HCT116 (cell line): ENCODE data around the gene SLC1A1. TPM values are rescaled to one million over a fixed set of nuclear protein-coding genes. Genes with fewer than 3 reads are reported as not detected.
A peak's percentile ranks its signal among the peaks of the same experiment; 100 is the strongest.

Experiments used
- ATAC-seq: fragments of 200-7000 bp; cut with Tn5 transposase; 2 replicates; pipeline ENCODE4 v1.9.1; 2020; ENCODE audit warnings: mild to moderate bottlenecking, moderate library complexity
- BruUV-seq: library from RNA; stranded (reverse); fragments of 400-500 nt; replicated peaks from 2 replicates; lab custom pipeline; 2021; lab: Mats Ljungman, UMichigan
- CTCF ChIA-PET: fragments of 300-600 bp; sonication (Branson Sonifier 250); formaldehyde crosslinking; loops from one replicate; lab custom pipeline; 2021; ENCODE audit warnings: antibody characterized with exemption; lab: Charles Lee
- POLR2A ChIA-PET: fragments of 300-600, 350-600 bp; sonication (Branson Sonifier 250); formaldehyde crosslinking; loops from one replicate; lab custom pipeline; 2021; ENCODE audit warnings: antibody characterized with exemption; lab: Charles Lee
- RAD21 ChIA-PET, 2 experiments: fragments of 300-600 bp; sonication (Branson Sonifier 250); formaldehyde crosslinking; loops; one replicate each; lab custom pipeline; 2023; ENCODE audit warnings: low total read pairs in 2 of 2; ENCODE audit not compliant: uncharacterized antibody in 2 of 2, unreplicated experiment in 2 of 2, low non-redundant PET in 1 of 2; lab: Charles Lee
- DNase-seq: peaks from one replicate; pipeline ENCODE4 v3.0.0-alpha.2; 2010; ENCODE audit warnings: low read depth, low spot score
- H2AFZ ChIP-seq: fragments of 200-600 bp; shearing (Covaris generic), sonication (generic); 2 replicates; pipeline ENCODE4 v1.6.1; 2017; ENCODE audit warnings: low read depth, mixed run types, mixed read lengths, antibody characterized with exemption, low read length; ENCODE audit not compliant: poor library complexity, severe bottlenecking
- H3K27ac ChIP-seq: 2 replicates; pipeline ENCODE4 v1.5.1; 2012; ENCODE audit warnings: low read depth, low read length
- H3K27me3 ChIP-seq: fragments of 200-600 bp; sonication (generic); 2 replicates; pipeline ENCODE4 v1.6.1; 2016; ENCODE audit warnings: mixed run types, low read length, mixed read lengths; ENCODE audit not compliant: insufficient read depth
- H3K36me3 ChIP-seq, 2 experiments: fragments of 200-500 bp in 1 of 2; fragments of 200-600 bp in 1 of 2; sonication (Bioruptor generic) in 1 of 2; sonication (generic) in 1 of 2; 2 replicates each; pipeline versions ENCODE4 v1.5.1 to v1.6.1; 2014 to 2016; ENCODE audit warnings: low read length in 2 of 2, inconsistent platforms in 1 of 2, mixed read lengths in 1 of 2, mixed run types in 1 of 2; ENCODE audit not compliant: insufficient read depth in 2 of 2, control insufficient read depth in 1 of 2
- H3K4me1 ChIP-seq, 2 experiments: fragments of 200-600 bp in 1 of 2; sonication (generic) in 1 of 2; 2 replicates each; pipeline versions ENCODE4 v1.5.1 to v1.6.1; 2012 to 2017; ENCODE audit warnings: low read length in 2 of 2, inconsistent platforms in 1 of 2, mild to moderate bottlenecking in 1 of 2, mixed read lengths in 1 of 2, mixed run types in 1 of 2, moderate library complexity in 1 of 2; ENCODE audit not compliant: insufficient read depth in 2 of 2, control insufficient read depth in 1 of 2
- H3K4me2 ChIP-seq: fragments of 200-600 bp; sonication (generic); 2 replicates; pipeline ENCODE4 v1.6.1; 2017; ENCODE audit warnings: mixed run types, low read length, mixed read lengths
- H3K4me3 ChIP-seq, 2 experiments: fragments of 200-600 bp in 1 of 2; sonication (generic) in 1 of 2; replicated peaks in 1 of 2; 2 replicates each; pipeline ENCODE4 v1.5.1; 2011 to 2016; ENCODE audit warnings: low read length in 2 of 2, control low read depth in 1 of 2, low read depth in 1 of 2, mild to moderate bottlenecking in 1 of 2, mixed read lengths in 1 of 2, mixed run types in 1 of 2
- H3K79me2 ChIP-seq: fragments of 200-600 bp; sonication (generic); 2 replicates; pipeline ENCODE4 v1.6.1; 2017; ENCODE audit warnings: mild to moderate bottlenecking, mixed run types, low read length, moderate library complexity, mixed read lengths; ENCODE audit not compliant: insufficient read depth
- H3K9ac ChIP-seq: fragments of 200-600 bp; sonication (generic); 2 replicates; pipeline ENCODE4 v1.6.1; 2016; ENCODE audit warnings: low read length, mixed read lengths
- H3K9me2 ChIP-seq: fragments of 200-600 bp; sonication (generic), shearing (Covaris generic); 2 replicates; pipeline ENCODE4 v1.6.1; 2017; ENCODE audit warnings: mixed run types, mild to moderate bottlenecking, moderate library complexity; ENCODE audit not compliant: insufficient read depth
- H3K9me3 ChIP-seq, 2 experiments: fragments of 200-500 bp in 1 of 2; fragments of 200-600 bp in 1 of 2; sonication (Bioruptor generic) in 1 of 2; sonication (generic) in 1 of 2; 2 replicates each; pipeline ENCODE4 v1.6.1; 2014 to 2017; ENCODE audit warnings: low read length in 2 of 2, mixed read lengths in 2 of 2, inconsistent platforms in 1 of 2, low read depth in 1 of 2, mild to moderate bottlenecking in 1 of 2, mixed run types in 1 of 2, moderate library complexity in 1 of 2; ENCODE audit not compliant: control insufficient read depth in 1 of 2, insufficient read depth in 1 of 2
- H4K20me1 ChIP-seq: fragments of 200-600 bp; sonication (generic), shearing (Covaris generic); 2 replicates; pipeline ENCODE4 v1.6.1; 2017; ENCODE audit warnings: mixed run types, mild to moderate bottlenecking, moderate library complexity; ENCODE audit not compliant: insufficient read depth
- CEBPB ChIP-seq: IDR thresholded peaks from 2 replicates; pipeline ENCODE4 v1.6.1; 2012; ENCODE audit warnings: low read depth
- EGR1 ChIP-seq: IDR thresholded peaks from 2 replicates; pipeline ENCODE4 v1.6.1; 2012; ENCODE audit warnings: low read depth
- EZH2 ChIP-seq: fragments of 200-600 bp; sonication (generic); IDR thresholded peaks from 2 replicates; pipeline ENCODE4 v1.6.1; 2017; ENCODE audit warnings: antibody characterized with exemption, mixed run types
- EZH2phosphoT487 ChIP-seq: fragments of 200-600 bp; IDR thresholded peaks from 2 replicates; pipeline ENCODE4 v1.6.1; 2018; ENCODE audit warnings: antibody characterized with exemption, borderline replicate concordance
- FOSL1 ChIP-seq: IDR thresholded peaks from 2 replicates; pipeline ENCODE4 v1.6.1; 2012; ENCODE audit warnings: low read depth
- JUND ChIP-seq: IDR thresholded peaks from 2 replicates; pipeline ENCODE4 v1.6.1; 2012
- POLR2A ChIP-seq: IDR thresholded peaks from 2 replicates; pipeline ENCODE4 v1.7.0; 2011; ENCODE audit warnings: borderline replicate concordance; ENCODE audit not compliant: insufficient read depth, insufficient read length; ENCODE audit errors: extremely low read depth
- POLR2AphosphoS5 ChIP-seq: IDR thresholded peaks from 2 replicates; pipeline ENCODE4 v1.6.1; 2011; ENCODE audit warnings: mild to moderate bottlenecking, low read depth, low read length, moderate library complexity
- RAD21 ChIP-seq: IDR thresholded peaks from 2 replicates; pipeline ENCODE4 v1.6.1; 2012; ENCODE audit warnings: low read depth, mild to moderate bottlenecking
- SIN3A ChIP-seq: IDR thresholded peaks from 2 replicates; pipeline ENCODE4 v1.6.1; 2012; ENCODE audit warnings: low read depth
- SP1 ChIP-seq: IDR thresholded peaks from 2 replicates; pipeline ENCODE4 v1.6.1; 2012; ENCODE audit warnings: low read depth
- SRF ChIP-seq: IDR thresholded peaks from 2 replicates; pipeline ENCODE4 v1.6.1; 2012; ENCODE audit warnings: low read depth
- TCF7L2 ChIP-seq: IDR thresholded peaks from 2 replicates; pipeline ENCODE4 v1.7.0; 2011; ENCODE audit warnings: borderline replicate concordance, inconsistent platforms; ENCODE audit not compliant: insufficient read depth, insufficient read length; ENCODE audit errors: extremely low read depth
- YY1 ChIP-seq: IDR thresholded peaks from 2 replicates; pipeline ENCODE4 v1.6.1; 2011; ENCODE audit warnings: low read length, low read depth, moderate library complexity, mild to moderate bottlenecking; ENCODE audit not compliant: insufficient replicate concordance; ENCODE audit errors: extremely low read depth
- ZFX ChIP-seq: fragments of 450-650 bp; IDR thresholded peaks from 2 replicates; pipeline ENCODE4 v1.6.1; 2017
- ZNF274 ChIP-seq: fragments of 200-500 bp; sonication (Bioruptor generic); IDR thresholded peaks from 2 replicates; pipeline ENCODE4 v1.6.1; 2014; ENCODE audit warnings: mild to moderate bottlenecking, low read depth, low read length, inconsistent platforms
- intact Hi-C: fragments of 100-400 bp; cut with micrococcal nuclease; formaldehyde crosslinking; loops from 2 replicates; pipeline ENCODE4 v1.10.0; 2022
- total RNA-seq: library from RNA; stranded (reverse); gene quantifications from one replicate; pipeline ENCODE4 v1.2.1, GENCODE V29; 2021; ENCODE audit not compliant: unreplicated experiment
- TF ChIP-seq, protein P1 (sequence below): IDR thresholded peaks from 2 replicates; pipeline ENCODE4 v1.6.1; 2012
- TF ChIP-seq, protein P2 (sequence below): IDR thresholded peaks from 2 replicates; pipeline ENCODE4 v1.6.1; 2011; ENCODE audit warnings: mild to moderate bottlenecking, low read length, moderate library complexity; ENCODE audit not compliant: insufficient replicate concordance; ENCODE audit errors: extremely low read depth

The SLC1A1 gene
- total RNA-seq, 1 experiment from 2014 or later = 6.8 TPM

DNA sequence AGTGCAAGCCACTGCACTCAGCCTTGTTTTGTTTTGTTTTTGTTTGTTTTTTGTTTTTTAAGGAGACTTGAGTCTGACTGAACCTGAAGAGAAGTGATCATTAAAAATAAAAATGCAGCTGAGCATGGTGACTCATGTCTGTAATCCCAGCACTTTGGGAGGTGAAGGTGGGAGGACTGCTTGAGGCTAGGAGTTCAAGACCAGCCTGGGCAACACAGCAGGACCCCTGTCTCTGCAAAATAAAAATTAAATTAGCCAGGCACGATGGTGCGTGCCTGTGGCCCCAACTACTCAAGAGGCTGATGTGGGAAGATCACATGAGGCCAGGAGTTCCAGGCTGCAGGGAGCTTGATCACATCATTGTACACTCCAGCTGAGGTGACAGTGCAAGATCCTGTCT lies 6.2 kb downstream of the SLC1A1 start:
- no peak for TF ChIP-seq SRF
- no peak for TF ChIP-seq RAD21
- no peak for TF ChIP-seq FOSL1
- TF ChIP-seq POLR2A = no peak
- no peak for TF ChIP-seq EZH2
- TF ChIP-seq EZH2phosphoT487 = no peak
- TF ChIP-seq SIN3A = no peak
- no peak for TF ChIP-seq TCF7L2
- no peak for TF ChIP-seq EGR1
- no peak for TF ChIP-seq POLR2AphosphoS5
- TF ChIP-seq SP1 = no peak
- TF ChIP-seq, all 23 proteins: peak for 0
- Histone ChIP-seq H3K4me2 (no peak overlapping the region), H3K4me1 (peaks cover 0 to 27% of the 10 kb centered on the region in 2 experiments; a peak in 2 of 4 replicates), H3K9ac (no peak overlapping the region), H4K20me1 (no peaks in the 10 kb centered on the region), H3K4me3 (no peak overlapping the region), H3K79me2 (no peaks in the 10 kb centered on the region), H2AFZ (no peak overlapping the region), H3K27ac (no peak overlapping the region), H3K9me2 (no peaks in the 10 kb centered on the region), H3K36me3 (no peaks in the 10 kb centered on the region), H3K27me3 (no peaks in the 10 kb centered on the region), H3K9me3 (no peaks in the 10 kb centered on the region)
- ATAC-seq (no peak), DNase-seq (no peak)
- CTCF ChIA-PET = no interaction called here
- RAD21 ChIA-PET = no interaction called here
- POLR2A ChIA-PET = no interaction called here
- no TSS peak for BruUV-seq
- intact Hi-C loops = no loop called here

DNA sequence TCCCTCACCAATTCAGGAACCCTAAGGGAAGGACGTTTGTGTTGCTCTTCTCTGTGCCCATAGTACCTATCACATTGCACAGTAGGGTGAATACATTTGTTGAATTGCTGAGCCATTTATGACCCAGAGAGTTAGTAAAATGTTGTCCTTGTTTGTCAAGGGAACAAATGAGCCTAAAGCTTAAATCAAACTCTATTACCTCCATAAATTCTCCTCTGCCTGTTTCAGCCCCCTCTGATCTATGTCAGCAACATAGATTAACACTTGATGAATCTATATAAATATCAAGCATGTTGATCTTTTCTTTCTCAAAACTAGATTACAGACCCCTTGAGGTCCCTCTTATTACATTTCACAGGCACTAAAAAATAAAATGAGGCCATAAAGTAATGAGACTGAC lies 7.1 kb downstream of the SLC1A1 start:
- H3K9me3 ChIP-seq = no peaks in the 10 kb centered on the region
- peaks cover 0 to 24% of the 10 kb centered on the region in 2 experiments; a peak in 2 of 4 replicates for H3K4me1 ChIP-seq
- H3K36me3 ChIP-seq = no peaks in the 10 kb centered on the region
- intact Hi-C loops = no loop called here
- ChIA-PET RAD21 (no interaction called here), CTCF (no interaction called here), POLR2A (no interaction called here)
- H3K4me2 ChIP-seq = peak overlapping the region; percentile 41; the same call in 1 of the 2 replicates
- no peaks in the 10 kb centered on the region for H3K27me3 ChIP-seq
- no peak overlapping the region for H2AFZ ChIP-seq
- no peaks in the 10 kb centered on the region for H4K20me1 ChIP-seq
- H3K9ac ChIP-seq = no peak overlapping the region
- H3K79me2 ChIP-seq = no peaks in the 10 kb centered on the region
- no peak overlapping the region for H3K4me3 ChIP-seq
- no peak overlapping the region for H3K27ac ChIP-seq
- DNase-seq (no peak), ATAC-seq (no peak)
- no TSS peak for BruUV-seq
- no peaks in the 10 kb centered on the region for H3K9me2 ChIP-seq
- TF ChIP-seq POLR2A (no peak), ZNF274 (no peak), ZFX (no peak), EZH2 (no peak), JUND (no peak), SP1 (no peak), YY1 (no peak), SRF (no peak), CEBPB (no peak), FOSL1 (no peak)
- TF ChIP-seq, protein P1, sequence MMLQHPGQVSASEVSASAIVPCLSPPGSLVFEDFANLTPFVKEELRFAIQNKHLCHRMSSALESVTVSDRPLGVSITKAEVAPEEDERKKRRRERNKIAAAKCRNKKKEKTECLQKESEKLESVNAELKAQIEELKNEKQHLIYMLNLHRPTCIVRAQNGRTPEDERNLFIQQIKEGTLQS = no peak
- TF ChIP-seq, protein P2, sequence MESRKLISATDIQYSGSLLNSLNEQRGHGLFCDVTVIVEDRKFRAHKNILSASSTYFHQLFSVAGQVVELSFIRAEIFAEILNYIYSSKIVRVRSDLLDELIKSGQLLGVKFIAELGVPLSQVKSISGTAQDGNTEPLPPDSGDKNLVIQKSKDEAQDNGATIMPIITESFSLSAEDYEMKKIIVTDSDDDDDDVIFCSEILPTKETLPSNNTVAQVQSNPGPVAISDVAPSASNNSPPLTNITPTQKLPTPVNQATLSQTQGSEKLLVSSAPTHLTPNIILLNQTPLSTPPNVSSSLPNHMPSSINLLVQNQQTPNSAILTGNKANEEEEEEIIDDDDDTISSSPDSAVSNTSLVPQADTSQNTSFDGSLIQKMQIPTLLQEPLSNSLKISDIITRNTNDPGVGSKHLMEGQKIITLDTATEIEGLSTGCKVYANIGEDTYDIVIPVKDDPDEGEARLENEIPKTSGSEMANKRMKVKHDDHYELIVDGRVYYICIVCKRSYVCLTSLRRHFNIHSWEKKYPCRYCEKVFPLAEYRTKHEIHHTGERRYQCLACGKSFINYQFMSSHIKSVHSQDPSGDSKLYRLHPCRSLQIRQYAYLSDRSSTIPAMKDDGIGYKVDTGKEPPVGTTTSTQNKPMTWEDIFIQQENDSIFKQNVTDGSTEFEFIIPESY = no peak
